GM23338 (cell line): ENCODE results near the gene ZNF546. TPM values are rescaled to one million over a fixed set of nuclear protein-coding genes. Genes with fewer than 3 reads are reported as not detected.

Experiments
- ATAC-seq: fragments of 200-7000 bp; cut with Tn5 transposase; 3 replicates; pipeline ENCODE4 v1.9.1; 2020
- DNase-seq: peaks from one replicate; pipeline ENCODE4 v3.0.0-alpha.2; 2015; ENCODE audit warnings: low spot score
- H2AFZ ChIP-seq: fragments of 200-600 bp; sonication (generic); 2 replicates; pipeline ENCODE4 v1.8.0; 2016; ENCODE audit warnings: antibody characterized with exemption, mild to moderate bottlenecking, moderate library complexity
- H3F3A ChIP-seq: fragments of 200-600 bp; sonication (generic); replicated peaks from 2 replicates; pipeline ENCODE4 v1.8.0; 2017; ENCODE audit warnings: antibody characterized with exemption, mixed run types, low read depth
- H3K27ac ChIP-seq: fragments of 200-600 bp; sonication (generic); 2 replicates; pipeline ENCODE4 v1.6.1; 2016; ENCODE audit warnings: low read depth
- H3K27me3 ChIP-seq: fragments of 200-600 bp; sonication (generic); 2 replicates; pipeline ENCODE4 v1.8.0; 2016; ENCODE audit warnings: mild to moderate bottlenecking, mixed run types, moderate library complexity; ENCODE audit not compliant: insufficient read depth
- H3K36me3 ChIP-seq: fragments of 200-600 bp; sonication (generic); 2 replicates; pipeline ENCODE4 v1.8.0; 2016; ENCODE audit warnings: mild to moderate bottlenecking; ENCODE audit not compliant: insufficient read depth
- H3K4me1 ChIP-seq: fragments of 200-600 bp; sonication (generic); 2 replicates; pipeline ENCODE4 v1.8.0; 2016; ENCODE audit warnings: mild to moderate bottlenecking, moderate library complexity; ENCODE audit not compliant: insufficient read depth
- H3K4me2 ChIP-seq: fragments of 200-600 bp; sonication (generic); 2 replicates; pipeline ENCODE4 v1.7.1; 2017; ENCODE audit warnings: mixed run types
- H3K4me3 ChIP-seq: fragments of 200-600 bp; sonication (generic); 2 replicates; pipeline ENCODE4 v1.6.1; 2016; ENCODE audit warnings: mixed run types
- H3K79me2 ChIP-seq: fragments of 200-600 bp; sonication (generic); replicated peaks from 2 replicates; pipeline ENCODE4 v1.8.0; 2017; ENCODE audit warnings: mild to moderate bottlenecking; ENCODE audit not compliant: insufficient read depth
- H3K9me2 ChIP-seq: fragments of 200-600 bp; sonication (generic); 2 replicates; pipeline ENCODE4 v1.8.0; 2017; ENCODE audit not compliant: insufficient read depth
- H4K20me1 ChIP-seq: fragments of 200-600 bp; sonication (generic); replicated peaks from 2 replicates; pipeline ENCODE4 v1.8.0; 2017; ENCODE audit warnings: mild to moderate bottlenecking; ENCODE audit not compliant: insufficient read depth
- H3K27ac Mint-ChIP-seq: 2 replicates; pipeline ENCODE4 v1.8.0; 2020; ENCODE audit warnings: inconsistent platforms, mild to moderate bottlenecking, moderate library complexity, mixed read lengths
- H3K27me3 Mint-ChIP-seq: 3 replicates; pipeline ENCODE4 v1.8.0; 2022; ENCODE audit warnings: low read depth, mild to moderate bottlenecking, moderate library complexity, mixed read lengths, inconsistent platforms; ENCODE audit not compliant: insufficient read depth, poor library complexity
- H3K36me3 Mint-ChIP-seq: 3 replicates; pipeline ENCODE4 v1.8.0; 2021; ENCODE audit warnings: low read depth, mild to moderate bottlenecking, inconsistent platforms, moderate library complexity, mixed read lengths
- H3K4me1 Mint-ChIP-seq: 3 replicates; pipeline ENCODE4 v1.8.0; 2020; ENCODE audit warnings: mild to moderate bottlenecking, inconsistent platforms, mixed read lengths
- H3K4me3 Mint-ChIP-seq: 3 replicates; pipeline ENCODE4 v1.8.0; 2021; ENCODE audit warnings: moderate library complexity, mild to moderate bottlenecking, inconsistent platforms, mixed read lengths
- H3K9me3 Mint-ChIP-seq: 3 replicates; pipeline ENCODE4 v1.8.0; 2020; ENCODE audit warnings: moderate library complexity, mild to moderate bottlenecking, inconsistent platforms, mixed read lengths
- CREB1 ChIP-seq: fragments of 250-450 bp; sonication (Bioruptor Pico); IDR thresholded peaks from 2 replicates; pipeline ENCODE4 v1.5.0; 2020; ENCODE audit warnings: low read depth, mild to moderate bottlenecking, moderate library complexity
- EZH2 ChIP-seq: fragments of 200-600 bp; sonication (generic); IDR thresholded peaks from one replicate; pipeline ENCODE4 v1.8.0; 2017; ENCODE audit warnings: antibody characterized with exemption, mild to moderate bottlenecking, low read depth; ENCODE audit not compliant: unreplicated experiment
- EZH2phosphoT487 ChIP-seq: fragments of 200-600 bp; sonication (generic); IDR thresholded peaks from one replicate; pipeline ENCODE4 v1.8.1; 2018; ENCODE audit warnings: antibody characterized with exemption; ENCODE audit not compliant: unreplicated experiment
- JUNB ChIP-seq: IDR thresholded peaks from one replicate; pipeline ENCODE4 v1.6.1; 2016; ENCODE audit warnings: antibody characterized with exemption; ENCODE audit not compliant: unreplicated experiment
- NANOG ChIP-seq: IDR thresholded peaks from 2 replicates; pipeline ENCODE4 v1.6.1; 2016; ENCODE audit warnings: antibody characterized with exemption, borderline replicate concordance
- POLR2AphosphoS5 ChIP-seq: IDR thresholded peaks from 2 replicates; pipeline ENCODE4 v1.6.1; 2016; ENCODE audit warnings: antibody characterized with exemption, low read depth
- REST ChIP-seq: IDR thresholded peaks from one replicate; pipeline ENCODE4 v1.6.1; 2018; ENCODE audit warnings: antibody characterized with exemption; ENCODE audit not compliant: unreplicated experiment
- STAT1 ChIP-seq: IDR thresholded peaks from one replicate; pipeline ENCODE4 v1.6.1; 2016; ENCODE audit warnings: antibody characterized with exemption; ENCODE audit not compliant: unreplicated experiment
- ZNF114 ChIP-seq: fragments of 250-450 bp; sonication (Bioruptor Pico); IDR thresholded peaks from 2 replicates; pipeline ENCODE4 v1.5.0; 2020; ENCODE audit warnings: mild to moderate bottlenecking, moderate library complexity
- ZNF331 ChIP-seq: fragments of 250-450 bp; sonication (Bioruptor Pico); IDR thresholded peaks from 2 replicates; pipeline ENCODE4 v1.5.0; 2020; ENCODE audit warnings: low read depth, mild to moderate bottlenecking, moderate library complexity
- ZNF462 ChIP-seq: fragments of 250-450 bp; sonication (Bioruptor Pico); IDR thresholded peaks from 2 replicates; pipeline ENCODE4 v1.5.0; 2020; ENCODE audit warnings: mild to moderate bottlenecking, moderate library complexity
- polyA plus RNA-seq: library from polyadenylated mRNA; unstranded; fragments of >200 nt; fragmentation: Nextera tagmentation; extraction: Ambion mirVana; gene quantifications from 2 replicates; pipeline ENCODE4 v1.2.1, GENCODE V29; 2016
- total RNA-seq: library from RNA; depleted of rRNA; stranded (reverse); fragments of >200 nt; shearing (Covaris generic); gene quantifications from 2 replicates; pipeline ENCODE4 v1.2.3, GENCODE V29; 2014
- TF ChIP-seq, protein P1 (sequence below): IDR thresholded peaks from 2 replicates; pipeline ENCODE4 v1.6.1; 2016; ENCODE audit warnings: antibody characterized with exemption
- TF ChIP-seq, protein P2 (sequence below), 2 experiments: fragments of 200-600 bp in 1 of 2; sonication (generic) in 1 of 2; conservative IDR thresholded peaks; 2 replicates each; pipeline versions ENCODE4 v1.5.1 to v1.6.1; 2016 to 2017; ENCODE audit warnings: antibody characterized with exemption in 2 of 2, low read depth in 2 of 2, mild to moderate bottlenecking in 2 of 2, moderate library complexity in 1 of 2

The ZNF546 gene
- total and polyA plus RNA-seq, 2 experiments from 2014 or later, result 0.38 to 0.95 TPM

- no peaks in the 10 kb centered on the region for H3K9me2 ChIP-seq
- no peak overlapping the region for H2AFZ ChIP-seq
- H3K27me3 ChIP-seq, result no peaks in the 10 kb centered on the region
- H3K4me1 ChIP-seq, result no peaks in the 10 kb centered on the region
- H3K27ac ChIP-seq, result no peak overlapping the region
- H3F3A ChIP-seq, result no peaks in the 10 kb centered on the region
- no peak for TF ChIP-seq EZH2
- TF ChIP-seq EZH2phosphoT487, result no peak
- TF ChIP-seq, protein P1, sequence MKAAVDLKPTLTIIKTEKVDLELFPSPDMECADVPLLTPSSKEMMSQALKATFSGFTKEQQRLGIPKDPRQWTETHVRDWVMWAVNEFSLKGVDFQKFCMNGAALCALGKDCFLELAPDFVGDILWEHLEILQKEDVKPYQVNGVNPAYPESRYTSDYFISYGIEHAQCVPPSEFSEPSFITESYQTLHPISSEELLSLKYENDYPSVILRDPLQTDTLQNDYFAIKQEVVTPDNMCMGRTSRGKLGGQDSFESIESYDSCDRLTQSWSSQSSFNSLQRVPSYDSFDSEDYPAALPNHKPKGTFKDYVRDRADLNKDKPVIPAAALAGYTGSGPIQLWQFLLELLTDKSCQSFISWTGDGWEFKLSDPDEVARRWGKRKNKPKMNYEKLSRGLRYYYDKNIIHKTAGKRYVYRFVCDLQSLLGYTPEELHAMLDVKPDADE, result no peak
- no peak for TF ChIP-seq JUNB
- no peak for TF ChIP-seq ZNF114 (CRISPR knock-in tag)
- TF ChIP-seq ZNF331, result no peak
- TF ChIP-seq POLR2AphosphoS5, result no peak
- TF ChIP-seq REST, result no peak
- no peak for TF ChIP-seq ZNF462 (CRISPR knock-in tag)
- no peak for TF ChIP-seq CREB1 (CRISPR knock-in tag)
- TF ChIP-seq, protein P2, sequence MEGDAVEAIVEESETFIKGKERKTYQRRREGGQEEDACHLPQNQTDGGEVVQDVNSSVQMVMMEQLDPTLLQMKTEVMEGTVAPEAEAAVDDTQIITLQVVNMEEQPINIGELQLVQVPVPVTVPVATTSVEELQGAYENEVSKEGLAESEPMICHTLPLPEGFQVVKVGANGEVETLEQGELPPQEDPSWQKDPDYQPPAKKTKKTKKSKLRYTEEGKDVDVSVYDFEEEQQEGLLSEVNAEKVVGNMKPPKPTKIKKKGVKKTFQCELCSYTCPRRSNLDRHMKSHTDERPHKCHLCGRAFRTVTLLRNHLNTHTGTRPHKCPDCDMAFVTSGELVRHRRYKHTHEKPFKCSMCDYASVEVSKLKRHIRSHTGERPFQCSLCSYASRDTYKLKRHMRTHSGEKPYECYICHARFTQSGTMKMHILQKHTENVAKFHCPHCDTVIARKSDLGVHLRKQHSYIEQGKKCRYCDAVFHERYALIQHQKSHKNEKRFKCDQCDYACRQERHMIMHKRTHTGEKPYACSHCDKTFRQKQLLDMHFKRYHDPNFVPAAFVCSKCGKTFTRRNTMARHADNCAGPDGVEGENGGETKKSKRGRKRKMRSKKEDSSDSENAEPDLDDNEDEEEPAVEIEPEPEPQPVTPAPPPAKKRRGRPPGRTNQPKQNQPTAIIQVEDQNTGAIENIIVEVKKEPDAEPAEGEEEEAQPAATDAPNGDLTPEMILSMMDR (conservative IDR thresholded peaks at IDR 0.05; ENCODE audit: low read depth in 2 of 2), result no peak
- TF ChIP-seq NANOG, result no peak
- TF ChIP-seq STAT1, result no peak
- no peak overlapping the region for H3K4me3 ChIP-seq
- H3K36me3 ChIP-seq, result peaks cover 3% of the 10 kb centered on the region
- no peak for DNase-seq
- H3K79me2 ChIP-seq, result no peaks in the 10 kb centered on the region
- Mint-ChIP-seq H3K4me1 (no peaks in the 10 kb centered on the region), H3K4me3 (no peak overlapping the region), H3K36me3 (peaks cover 11% of the 10 kb centered on the region), H3K9me3 (peaks cover 20% of the 10 kb centered on the region), H3K27ac (no peak overlapping the region), H3K27me3 (no peaks in the 10 kb centered on the region)
- H3K4me2 ChIP-seq, result no peak overlapping the region
- no peak for ATAC-seq
- H4K20me1 ChIP-seq, result no peaks in the 10 kb centered on the region
Observed at GRCh38 chr19:40006273-40006691, 9.4 kb downstream of the ZNF546 start.
